Cardiac fibroblast (primary cell): ENCODE measurements around the gene TGFBR3L.

Source experiments
- DNase-seq, 2 donors: peaks; one replicate each; pipeline versions ENCODE4 v3.0.0 to v3.0.0-alpha.2; 2010; ENCODE audit warnings: low read depth in 2 of 2
- H3K4me3 ChIP-seq, 2 donors: replicated peaks in 1 of 2; 1 replicate in 1 of 2; 2 replicates in 1 of 2; pipeline ENCODE4 v1.5.1; 2011; ENCODE audit warnings: low read depth in 2 of 2, low read length in 2 of 2, mild to moderate bottlenecking in 2 of 2, moderate library complexity in 1 of 2
- TF ChIP-seq, protein P1 (sequence below): IDR thresholded peaks from one replicate; pipeline ENCODE4 v1.5.1; 2011; ENCODE audit warnings: low read depth, mild to moderate bottlenecking, low read length, inconsistent platforms

The TGFBR3L gene

DNA sequence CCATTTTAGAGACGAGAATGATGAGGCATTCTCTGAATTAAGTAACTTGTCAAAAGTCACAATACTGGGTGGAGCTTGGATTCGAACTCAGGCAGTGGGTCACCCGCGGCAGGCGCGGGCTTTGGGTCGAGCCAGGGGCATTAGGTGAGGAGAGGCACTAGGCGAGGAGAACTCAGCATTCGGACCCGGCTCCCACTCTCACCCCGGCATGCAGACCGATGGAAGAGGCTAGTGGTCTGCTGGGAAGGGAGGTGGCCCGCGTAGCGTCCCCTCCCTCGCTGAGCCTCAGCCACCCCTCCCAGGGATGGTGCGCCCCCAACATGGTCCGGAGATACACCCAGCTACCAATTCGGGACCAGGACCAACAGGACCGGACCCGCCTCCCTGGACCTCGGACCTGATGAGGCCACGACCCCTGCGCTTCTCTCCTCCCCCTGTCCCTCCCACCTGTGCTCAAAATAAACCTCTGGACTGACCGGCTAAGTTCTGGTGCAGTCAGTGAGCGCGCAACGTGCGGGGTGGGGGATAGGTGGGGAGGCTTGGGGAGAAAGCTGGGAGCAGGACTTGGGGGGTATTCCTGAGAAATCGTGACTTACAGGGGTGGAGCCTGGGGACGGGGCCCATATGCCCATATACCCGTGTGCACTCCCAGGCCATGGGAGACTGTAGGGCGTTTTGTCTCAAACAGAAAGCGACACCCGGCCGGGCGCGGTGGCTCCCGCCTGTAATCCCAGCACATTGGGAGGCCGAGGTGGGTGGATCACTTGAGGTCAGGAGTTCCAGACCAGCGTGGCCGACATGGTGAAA is 4.2 kb downstream of the TGFBR3L start:
- no peak overlapping the region for H3K4me3 ChIP-seq
- DNase-seq: no peak
- TF ChIP-seq, protein P1, sequence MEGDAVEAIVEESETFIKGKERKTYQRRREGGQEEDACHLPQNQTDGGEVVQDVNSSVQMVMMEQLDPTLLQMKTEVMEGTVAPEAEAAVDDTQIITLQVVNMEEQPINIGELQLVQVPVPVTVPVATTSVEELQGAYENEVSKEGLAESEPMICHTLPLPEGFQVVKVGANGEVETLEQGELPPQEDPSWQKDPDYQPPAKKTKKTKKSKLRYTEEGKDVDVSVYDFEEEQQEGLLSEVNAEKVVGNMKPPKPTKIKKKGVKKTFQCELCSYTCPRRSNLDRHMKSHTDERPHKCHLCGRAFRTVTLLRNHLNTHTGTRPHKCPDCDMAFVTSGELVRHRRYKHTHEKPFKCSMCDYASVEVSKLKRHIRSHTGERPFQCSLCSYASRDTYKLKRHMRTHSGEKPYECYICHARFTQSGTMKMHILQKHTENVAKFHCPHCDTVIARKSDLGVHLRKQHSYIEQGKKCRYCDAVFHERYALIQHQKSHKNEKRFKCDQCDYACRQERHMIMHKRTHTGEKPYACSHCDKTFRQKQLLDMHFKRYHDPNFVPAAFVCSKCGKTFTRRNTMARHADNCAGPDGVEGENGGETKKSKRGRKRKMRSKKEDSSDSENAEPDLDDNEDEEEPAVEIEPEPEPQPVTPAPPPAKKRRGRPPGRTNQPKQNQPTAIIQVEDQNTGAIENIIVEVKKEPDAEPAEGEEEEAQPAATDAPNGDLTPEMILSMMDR: no peak

DNA sequence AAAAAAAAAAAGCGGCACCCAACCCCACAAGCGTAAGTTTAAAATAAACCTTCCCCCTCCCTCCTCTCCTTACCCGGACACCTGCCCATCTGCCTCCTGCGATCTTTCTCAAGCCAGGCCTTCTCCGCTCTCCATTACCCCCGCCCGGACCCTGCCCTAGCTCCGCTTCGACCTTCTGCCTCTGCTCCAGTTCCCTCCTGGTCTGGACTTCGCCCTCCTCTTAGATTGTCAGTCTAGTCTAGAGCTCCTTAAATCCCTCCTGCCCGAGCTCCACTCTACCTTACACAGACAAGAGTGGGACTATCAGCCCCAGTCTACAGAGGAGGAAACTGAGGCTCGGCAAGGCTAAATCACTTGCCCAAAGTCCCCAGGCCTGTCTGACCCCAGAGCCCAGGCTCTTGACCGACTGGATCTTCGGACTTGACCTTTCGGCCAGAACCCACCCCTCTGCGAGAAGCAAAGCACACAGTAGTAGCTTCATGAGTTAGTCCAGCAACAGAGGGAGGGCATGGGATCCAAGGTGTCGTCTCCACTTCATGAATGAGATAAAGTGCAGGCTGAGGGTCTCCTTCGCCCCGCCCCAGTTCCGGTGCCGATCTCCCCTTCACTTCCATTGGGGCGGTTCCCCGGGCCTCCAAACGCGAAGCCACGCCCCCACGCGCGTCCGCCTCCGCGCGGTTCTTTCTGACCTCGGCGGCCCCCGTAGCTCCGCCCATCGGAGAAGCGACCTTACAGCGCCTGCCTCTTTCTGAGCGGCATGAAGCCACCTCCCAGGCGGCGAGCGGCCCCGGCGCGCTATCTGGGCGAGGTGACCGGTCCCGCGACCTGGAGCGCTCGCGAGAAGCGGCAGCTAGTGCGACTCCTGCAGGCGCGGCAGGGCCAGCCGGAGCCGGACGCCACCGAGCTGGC is 5.2 kb downstream of the TGFBR3L start, which contains the start of gene SNAPC2:
SNAPC2 (plus strand) TSS at position 729 of the 909 bp plus-strand sequence; CDS start at position 758, 29 bp downstream.
- TF ChIP-seq, protein P1: no peak
- DNase-seq: peak; percentile 97
- H3K4me3 ChIP-seq: peak within 1 kb of the TSS; percentile 52 to 80

DNA sequence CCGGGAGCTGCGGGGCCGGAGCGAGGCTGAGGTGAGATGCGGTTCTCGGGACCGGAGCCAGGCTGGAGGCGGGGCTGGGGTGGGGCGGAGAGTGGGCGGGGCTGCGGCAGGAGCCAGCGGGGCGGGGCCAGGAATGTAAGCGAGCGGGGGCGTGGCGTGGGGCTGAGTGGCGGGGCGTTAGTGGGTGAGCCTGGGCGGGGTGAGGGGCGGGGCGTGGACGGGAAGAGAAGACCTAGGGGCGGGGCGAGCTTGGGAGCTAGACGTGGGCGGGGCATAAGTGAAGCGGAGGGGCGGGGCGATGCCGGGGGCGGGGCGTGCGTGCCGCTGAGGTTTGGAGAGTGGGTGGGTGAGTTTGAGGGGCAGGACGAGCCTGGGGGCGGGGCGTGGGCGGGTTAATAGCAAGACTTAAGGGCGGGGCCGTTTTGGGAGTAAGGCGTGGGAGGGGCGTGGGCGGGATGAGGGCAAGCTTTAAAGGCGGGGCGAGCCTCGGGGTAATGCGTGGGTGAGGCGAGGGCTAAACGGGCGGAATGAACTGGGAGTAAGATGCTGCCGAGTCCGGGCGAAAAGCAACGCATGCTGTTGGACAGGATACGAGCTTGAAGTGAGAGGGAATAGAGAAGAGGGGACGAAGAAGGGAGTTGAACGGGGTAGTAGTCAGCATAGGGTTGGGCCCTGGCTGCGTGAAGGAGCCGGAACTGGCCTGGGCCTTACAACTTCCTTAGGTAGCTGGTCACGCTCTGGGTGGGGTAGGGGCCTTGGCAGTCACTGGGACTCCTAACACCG is 6.1 kb downstream of the TGFBR3L start:
- H3K4me3 ChIP-seq: peak overlapping the region; percentile 52 to 80
- DNase-seq: peak; percentile 99
- TF ChIP-seq, protein P1: no peak

DNA sequence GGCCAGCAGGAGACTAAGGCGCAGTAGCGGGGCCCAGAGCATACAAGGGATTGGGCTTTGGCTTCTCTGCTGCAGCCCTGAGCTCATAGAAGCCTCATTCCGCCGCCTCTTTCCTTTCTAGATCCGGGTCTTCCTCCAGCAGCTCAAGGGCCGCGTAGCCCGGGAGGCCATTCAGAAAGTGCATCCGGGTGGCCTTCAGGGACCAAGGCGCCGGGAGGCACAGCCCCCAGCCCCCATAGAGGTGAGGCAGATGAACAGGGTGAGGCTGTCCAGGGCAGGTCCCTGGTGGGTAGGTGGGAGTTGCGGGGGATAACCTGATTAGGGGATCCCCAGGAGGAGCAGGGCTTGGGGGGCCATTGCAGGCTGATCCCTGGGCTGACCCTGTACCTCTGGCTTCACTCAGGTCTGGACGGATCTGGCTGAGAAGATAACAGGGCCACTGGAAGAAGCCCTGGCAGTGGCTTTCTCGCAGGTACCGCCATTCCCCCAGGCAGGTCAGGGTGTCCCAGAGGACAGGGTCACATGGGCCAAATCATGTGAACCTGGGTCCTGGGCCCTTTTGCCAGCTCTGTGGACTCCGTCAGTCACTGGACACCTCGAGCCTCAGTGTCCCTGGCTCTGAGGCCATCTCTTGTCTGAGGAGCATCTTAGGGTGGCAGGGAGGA is 6.8 kb downstream of the TGFBR3L start:
- no peak for DNase-seq
- peak overlapping the region; percentile 50 to 65 for H3K4me3 ChIP-seq
- TF ChIP-seq, protein P1: no peak

DNA sequence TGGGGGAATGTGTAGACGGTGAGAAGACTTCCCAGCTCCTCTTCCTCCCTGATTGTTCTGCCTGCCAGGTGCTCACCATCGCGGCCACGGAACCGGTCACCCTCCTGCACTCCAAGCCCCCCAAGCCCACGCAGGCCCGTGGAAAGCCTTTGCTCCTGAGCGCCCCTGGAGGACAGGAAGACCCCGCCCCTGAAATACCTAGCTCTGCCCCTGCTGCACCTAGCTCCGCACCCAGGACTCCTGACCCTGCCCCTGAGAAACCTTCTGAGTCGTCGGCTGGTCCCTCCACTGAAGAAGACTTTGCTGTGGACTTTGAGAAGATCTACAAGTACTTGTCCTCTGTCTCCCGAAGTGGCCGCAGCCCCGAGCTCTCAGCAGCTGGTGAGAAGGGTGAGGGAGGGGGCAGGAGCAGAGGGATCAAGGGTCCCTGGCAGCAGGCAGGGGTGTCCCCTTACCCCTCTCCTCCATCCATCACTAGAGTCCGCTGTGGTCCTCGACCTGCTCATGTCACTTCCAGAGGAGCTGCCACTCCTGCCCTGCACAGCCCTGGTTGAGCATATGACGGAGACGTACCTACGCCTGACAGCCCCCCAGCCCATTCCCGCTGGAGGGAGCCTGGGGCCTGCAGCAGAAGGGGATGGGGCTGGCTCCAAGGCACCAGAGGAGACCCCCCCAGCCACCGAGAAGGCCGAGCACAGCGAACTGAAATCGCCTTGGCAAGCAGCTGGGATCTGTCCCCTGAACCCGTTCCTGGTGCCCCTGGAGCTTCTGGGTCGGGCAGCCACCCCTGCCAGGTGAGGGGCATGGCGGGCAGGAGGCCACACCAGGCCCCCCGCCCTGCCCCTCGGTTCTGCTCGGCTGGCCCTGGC is 7.6 kb downstream of the TGFBR3L start:
- TF ChIP-seq, protein P1: no peak
- peak overlapping the region; percentile 50 to 65 for H3K4me3 ChIP-seq
- no peak for DNase-seq
